H1 (cell line): ENCODE measurements around the gene SH2D4B. TPM values are rescaled to one million over a fixed set of nuclear protein-coding genes. Genes with fewer than 3 reads are reported as not detected.

ENCODE experiments used
- CTCF ChIA-PET: fragments of 300-600 bp; sonication (Branson Sonifier 250); formaldehyde crosslinking; loops from one replicate; lab custom pipeline; 2021; ENCODE audit not compliant: partially characterized antibody; lab: Charles Lee
- POLR2A ChIA-PET: fragments of 300-600 bp; sonication (Branson Sonifier 250); formaldehyde crosslinking; loops from one replicate; lab custom pipeline; 2021; ENCODE audit warnings: inconsistent platforms; ENCODE audit not compliant: partially characterized antibody; lab: Charles Lee
- DNase-seq, 2 experiments: peaks; one replicate each; pipeline versions ENCODE4 v3.0.0 to v3.0.0-alpha.2; 2010 to 2022; ENCODE audit warnings: low spot score in 2 of 2, low read depth in 1 of 2, mixed read lengths in 1 of 2
- FAIRE-seq: peaks from 2 replicates; lab custom pipeline; 2011; peaks lifted over from hg19 to GRCh38; lab: Jason Lieb, UNC
- H2AFZ ChIP-seq: 2 replicates; pipeline ENCODE4 v1.8.1; 2012; ENCODE audit warnings: low read length, inconsistent platforms
- H2AK5ac ChIP-seq: 2 replicates; pipeline ENCODE4 v1.6.1; 2013; ENCODE audit warnings: low read depth, low read length
- H2BK120ac ChIP-seq: replicated peaks from 2 replicates; pipeline ENCODE3; 2013; ENCODE audit warnings: low read depth, low read length, inconsistent platforms
- H2BK12ac ChIP-seq: 2 replicates; pipeline ENCODE4 v1.6.1; 2013; ENCODE audit warnings: low read depth, low read length
- H2BK15ac ChIP-seq: 2 replicates; pipeline ENCODE4 v1.6.1; 2013; ENCODE audit warnings: low read length
- H2BK20ac ChIP-seq: 2 replicates; pipeline ENCODE4 v1.6.1; 2013; ENCODE audit warnings: low read length
- H2BK5ac ChIP-seq: 2 replicates; pipeline ENCODE4 v1.6.1; 2013; ENCODE audit warnings: low read depth, low read length
- H3K14ac ChIP-seq: 2 replicates; pipeline ENCODE4 v1.6.1; 2013; ENCODE audit warnings: inconsistent platforms; ENCODE audit not compliant: insufficient read length
- H3K18ac ChIP-seq: 2 replicates; pipeline ENCODE4 v1.6.1; 2013; ENCODE audit warnings: low read length; ENCODE audit errors: extremely low read depth
- H3K23ac ChIP-seq: 2 replicates; pipeline ENCODE4 v1.6.1; 2013; ENCODE audit warnings: inconsistent platforms; ENCODE audit not compliant: insufficient read length
- H3K23me2 ChIP-seq: 2 replicates; pipeline ENCODE4 v1.6.1; 2013; ENCODE audit warnings: low read depth, low read length
- H3K27ac ChIP-seq: 2 replicates; pipeline ENCODE4 v1.6.1; 2011; ENCODE audit warnings: low read depth, low read length, inconsistent platforms
- H3K27me3 ChIP-seq, 4 experiments: replicated peaks in 1 of 4; 1 replicate in 1 of 4; 2 replicates in 3 of 4; pipeline versions ENCODE4 v1.6.1 to v1.8.1; 2011 to 2013; ENCODE audit warnings: low read length in 3 of 4, mild to moderate bottlenecking in 3 of 4, inconsistent platforms in 2 of 4, mixed read lengths in 2 of 4, moderate library complexity in 1 of 4; ENCODE audit not compliant: control insufficient read depth in 3 of 4, insufficient read depth in 3 of 4; ENCODE audit errors: extremely low read depth in 1 of 4
- H3K36me3 ChIP-seq, 4 experiments: 2 replicates each; pipeline versions ENCODE4 v1.6.1 to v1.8.1; 2011 to 2013; ENCODE audit warnings: mild to moderate bottlenecking in 4 of 4, low read length in 3 of 4, moderate library complexity in 2 of 4, control low read depth in 1 of 4, inconsistent platforms in 1 of 4; ENCODE audit not compliant: insufficient read depth in 4 of 4, control insufficient read depth in 2 of 4
- H3K4ac ChIP-seq: replicated peaks from 2 replicates; pipeline ENCODE3; 2013; ENCODE audit warnings: low read length, low read depth, mixed read lengths, inconsistent platforms; ENCODE audit not compliant: insufficient read length
- H3K4me1 ChIP-seq, 4 experiments: replicated peaks in 1 of 4; 1 replicate in 1 of 4; 2 replicates in 3 of 4; pipeline versions ENCODE4 v1.6.1 to v1.8.1; 2011 to 2013; ENCODE audit warnings: low read length in 3 of 4, inconsistent platforms in 2 of 4, mixed read lengths in 1 of 4; ENCODE audit not compliant: insufficient read depth in 4 of 4, control insufficient read depth in 3 of 4
- H3K4me2 ChIP-seq, 2 experiments: 2 replicates each; pipeline versions ENCODE4 v1.6.1 to v1.8.1; 2011 to 2013; ENCODE audit warnings: low read depth in 2 of 2, low read length in 2 of 2, control low read depth in 1 of 2, inconsistent platforms in 1 of 2, mild to moderate bottlenecking in 1 of 2; ENCODE audit not compliant: insufficient read depth in 1 of 2
- H3K4me3 ChIP-seq, 4 experiments: fragments of 200-600, 300-600 bp in 1 of 4; sonication (generic), shearing (Covaris generic), sonication (Bioruptor Twin) in 1 of 4; 2 replicates each; pipeline versions ENCODE4 v1.5.1 to v1.8.1; 2011 to 2016; ENCODE audit warnings: low read length in 4 of 4, low read depth in 3 of 4, control low read depth in 2 of 4, inconsistent platforms in 2 of 4, mild to moderate bottlenecking in 2 of 4, mixed read lengths in 1 of 4, moderate library complexity in 1 of 4; ENCODE audit not compliant: insufficient read depth in 2 of 4; ENCODE audit errors: extremely low read depth in 1 of 4
- H3K56ac ChIP-seq: replicated peaks from 2 replicates; pipeline ENCODE3; 2013; ENCODE audit warnings: low read depth, mild to moderate bottlenecking, mixed read lengths, low read length, inconsistent platforms; ENCODE audit not compliant: insufficient read length
- H3K79me1 ChIP-seq: 2 replicates; pipeline ENCODE4 v1.6.1; 2013; ENCODE audit warnings: low read depth, low read length, control low read depth
- H3K79me2 ChIP-seq, 2 experiments: 2 replicates each; pipeline versions ENCODE4 v1.6.1 to v1.8.1; 2012 to 2013; ENCODE audit warnings: low read length in 2 of 2, mild to moderate bottlenecking in 2 of 2, inconsistent platforms in 1 of 2; ENCODE audit not compliant: insufficient read depth in 2 of 2, control insufficient read depth in 1 of 2
- H3K9ac ChIP-seq, 4 experiments: replicated peaks in 1 of 4; 1 replicate in 1 of 4; 2 replicates in 3 of 4; pipeline versions ENCODE4 v1.6.1 to v1.8.1; 2011 to 2013; ENCODE audit warnings: low read depth in 3 of 4, low read length in 3 of 4, control low read depth in 2 of 4, mild to moderate bottlenecking in 2 of 4, moderate library complexity in 2 of 4, inconsistent platforms in 1 of 4; ENCODE audit errors: extremely low read depth in 1 of 4
- H3K9me3 ChIP-seq, 2 experiments: 2 replicates each; pipeline versions ENCODE4 v1.6.1 to v1.8.1; 2012 to 2013; ENCODE audit warnings: mild to moderate bottlenecking in 2 of 2, moderate library complexity in 2 of 2, control low read depth in 1 of 2, inconsistent platforms in 1 of 2, low read depth in 1 of 2, low read length in 1 of 2, mixed read lengths in 1 of 2; ENCODE audit not compliant: insufficient read depth in 2 of 2
- H4K20me1 ChIP-seq, 2 experiments: replicated peaks in 1 of 2; 2 replicates each; pipeline versions ENCODE3 to v1.8.1; 2011 to 2013; ENCODE audit warnings: inconsistent platforms in 2 of 2, low read length in 2 of 2, mild to moderate bottlenecking in 1 of 2; ENCODE audit not compliant: insufficient read depth in 2 of 2, control insufficient read depth in 1 of 2
- H4K5ac ChIP-seq: 2 replicates; pipeline ENCODE4 v1.6.1; 2013; ENCODE audit warnings: low read length, low read depth, mixed read lengths, inconsistent platforms; ENCODE audit not compliant: insufficient read length
- H4K8ac ChIP-seq: 2 replicates; pipeline ENCODE4 v1.8.0; 2013; ENCODE audit warnings: mild to moderate bottlenecking, moderate library complexity, low read length, inconsistent platforms; ENCODE audit not compliant: insufficient read depth; ENCODE audit errors: extremely low read depth
- H4K91ac ChIP-seq: replicated peaks from 2 replicates; pipeline ENCODE3; 2013; ENCODE audit warnings: low read length, mixed read lengths, inconsistent platforms; ENCODE audit not compliant: insufficient read length
- ASH2L ChIP-seq: fragments of 200-600, 300-600 bp; sonication (generic); IDR thresholded peaks from one replicate; pipeline ENCODE4 v1.7.1; 2017; ENCODE audit warnings: low read length
- KDM4A ChIP-seq: IDR thresholded peaks from one replicate; pipeline ENCODE4 v1.7.1; 2012; ENCODE audit warnings: low read depth, mild to moderate bottlenecking, moderate library complexity, low read length, inconsistent platforms; ENCODE audit not compliant: severe bottlenecking
- MAX ChIP-seq: IDR thresholded peaks from 2 replicates; pipeline ENCODE4 v1.6.1; 2012; ENCODE audit warnings: inconsistent platforms
- RAD21 ChIP-seq, 2 experiments: IDR thresholded peaks in 1 of 2; conservative IDR thresholded peaks in 1 of 2; 2 replicates each; pipeline ENCODE4 v1.6.1; 2011; ENCODE audit warnings: low read depth in 2 of 2, low read length in 2 of 2, improper control_type of control experiment in 1 of 2, inconsistent platforms in 1 of 2, mild to moderate bottlenecking in 1 of 2, moderate library complexity in 1 of 2
- RBBP5 ChIP-seq: IDR thresholded peaks from 2 replicates; pipeline ENCODE4 v1.7.1; 2012; ENCODE audit warnings: low read depth, mild to moderate bottlenecking, inconsistent platforms, low read length, moderate library complexity, borderline replicate concordance
- SAP30 ChIP-seq: fragments of 300-600 bp; sonication (generic); IDR thresholded peaks from 2 replicates; pipeline ENCODE4 v1.7.1; 2012; ENCODE audit warnings: low read length, moderate library complexity, mild to moderate bottlenecking, inconsistent platforms; ENCODE audit not compliant: insufficient read depth, insufficient replicate concordance
- TAF1 ChIP-seq: IDR thresholded peaks from 2 replicates; pipeline ENCODE4 v1.6.1; 2011; ENCODE audit warnings: mild to moderate bottlenecking, low read depth, low read length
- YY1 ChIP-seq: IDR thresholded peaks from 2 replicates; pipeline ENCODE4 v1.6.1; 2011; ENCODE audit warnings: low read depth, mild to moderate bottlenecking, low read length
- WGBS, 2 experiments: shearing (Covaris generic) in 1 of 2; methylation state at CpG; one replicate each; pipeline versions ENCODE4 v1.1.6 to v1.1.7; 2013 to 2015; ENCODE audit warnings: low lambda C conversion rate in 2 of 2, mixed read lengths in 2 of 2, inconsistent platforms in 1 of 2, low coverage in 1 of 2, missing lambda C conversion rate in 1 of 2; ENCODE audit not compliant: insufficient replicate concordance in 2 of 2, insufficient coverage in 1 of 2, insufficient read length in 1 of 2; ENCODE audit errors: extremely low coverage in 1 of 2, missing lambda C conversion rate in 1 of 2; 5-methylcytosine and 5-hydroxymethylcytosine counted together
- polyA plus RNA-seq, 7 experiments: library from polyadenylated mRNA; depleted of rRNA in 3 of 7; stranded (reverse) in 5 of 7; unstranded in 2 of 7; fragments of >200 nt in 5 of 7; fragments of 200-250 nt in 2 of 7; gene quantifications; 1 replicate in 5 of 7; 2 replicates in 1 of 7; 4 replicates in 1 of 7; pipeline versions ENCODE4 v1.2.1 to v1.2.3, GENCODE V29; 2011 to 2013; ENCODE audit warnings: missing spikeins in 2 of 7, mixed read lengths in 2 of 7
- total RNA-seq: library from RNA; stranded (reverse); fragmentation: NEBNext Ultra II Directional; extraction: Animal tissue kit (Norgen Biotek cat#: 25700); gene quantifications from 2 replicates; pipeline ENCODE4 v1.2.1, GENCODE V29; 2021

Gene SH2D4B
- total and polyA plus RNA-seq, 2 of the 8 experiments (the other 6 are each of a cell fraction or from before 2014, with no cell fraction given): 0.06 to 0.13 TPM

- Histone ChIP-seq H3K27ac (no peak overlapping the region), H4K20me1 (no peaks in the 10 kb centered on the region), H3K4ac (no peak overlapping the region), H4K8ac (peak overlapping the region; percentile 63; the same call in 1 of the 2 replicates), H3K9ac (no peak overlapping the region), H2BK20ac (no peak overlapping the region; the same call in 1 of the 2 replicates), H3K23ac (no peak overlapping the region), H3K4me2 (peak overlapping the region; percentile 17 to 65; a peak in 3 of 4 replicates), H3K27me3 (peaks cover 0 to 2% (median 0%) of the 10 kb centered on the region in 4 experiments; a peak in 2 of 7 replicates), H3K9me3 (no peaks in the 10 kb centered on the region), H4K91ac (no peak overlapping the region), H3K4me3 (peak overlapping the region in 3 of 4 experiments; percentile 21 to 51 (median 43); a peak in 5 of 8 replicates), H3K14ac (no peak overlapping the region), H4K5ac (no peak overlapping the region), H3K4me1 (peaks cover 0 to 4% (median 3%) of the 10 kb centered on the region in 4 experiments; a peak in 3 of 7 replicates), H3K79me1 (no peaks in the 10 kb centered on the region), H2AK5ac (no peak overlapping the region), H2BK5ac (no peak overlapping the region), H3K79me2 (no peaks in the 10 kb centered on the region), H2AFZ (peak overlapping the region; percentile 90; the same call in 1 of the 2 replicates), H2BK12ac (no peak overlapping the region), H3K18ac (no peak overlapping the region), H3K23me2 (peaks cover 11% of the 10 kb centered on the region; the same call in 1 of the 2 replicates), H3K56ac (no peak overlapping the region), H2BK120ac (peak overlapping the region; percentile 65), H2BK15ac (peak overlapping the region; percentile 65; the same call in 1 of the 2 replicates), H3K36me3 (no peaks in the 10 kb centered on the region)
- 12% methylated on average over 19 of the region's 19 CpGs; no CpG with 5 or more reads in 1 of the 2 experiments for WGBS, 2 experiments
- CTCF ChIA-PET: interaction anchor here (0.6 to 6.5 kb wide), 82 partner anchors 11 to 1783 kb away, joined by 3 to 88 read pairs (median 4); no protein-coding TSS in a partner anchor
- FAIRE-seq (no peak), DNase-seq (peak; percentile 75 to 98)
- POLR2A ChIA-PET: no interaction called here
- no peak for TF ChIP-seq KDM4A
- TF ChIP-seq RAD21 (IDR thresholded peaks at IDR 0.05 in 1 of 2, conservative IDR thresholded peaks at IDR 0.05 in 1 of 2; ENCODE audit: low read depth in 2 of 2, low read length in 2 of 2): peak; percentile 79 to 82
- TF ChIP-seq ASH2L: peak; percentile 37
- TF ChIP-seq YY1: 0 out of 2 replicates have a peak, but pooled peaks have one; percentile 9
- no peak for TF ChIP-seq SAP30
- no peak for TF ChIP-seq TAF1
- 0 out of 2 replicates have a peak, but pooled peaks have one; percentile 40 for TF ChIP-seq MAX
- no peak for TF ChIP-seq RBBP5
Observed at GRCh38 chr10:80662429-80663261, 124.9 kb downstream of the SH2D4B start.
